Panc1 (cell line): ENCODE data around the gene EYS. TPM values are rescaled to one million over a fixed set of nuclear protein-coding genes. Genes with fewer than 3 reads are reported as not detected.

Experiments
- ATAC-seq: fragments of 200-7000 bp; cut with Tn5 transposase; 2 replicates; pipeline ENCODE4 v1.9.1; 2020; ENCODE audit warnings: mild to moderate bottlenecking, moderate library complexity
- BruUV-seq: library from RNA; stranded (reverse); fragments of 400-500 nt; replicated peaks from 2 replicates; lab custom pipeline; 2021; lab: Mats Ljungman, UMichigan
- CTCF ChIA-PET: fragments of 300-600 bp; sonication (Branson Sonifier 250); formaldehyde crosslinking; loops from one replicate; lab custom pipeline; 2022; ENCODE audit warnings: antibody characterized with exemption; lab: Charles Lee
- POLR2A ChIA-PET: fragments of 300-600 bp; sonication (Branson Sonifier 250); formaldehyde crosslinking; loops from one replicate; lab custom pipeline; 2022; ENCODE audit warnings: antibody characterized with exemption; lab: Charles Lee
- DNase-seq: peaks from one replicate; pipeline ENCODE4 v3.0.0-alpha.2; 2010; ENCODE audit warnings: low read depth, low spot score
- H3K27ac ChIP-seq: 2 replicates; pipeline ENCODE4 v1.5.1; 2011; ENCODE audit warnings: mild to moderate bottlenecking, low read length, inconsistent platforms
- H3K27me3 ChIP-seq: fragments of 200-500 bp; sonication (Bioruptor generic); 2 replicates; pipeline ENCODE4 v1.6.0; 2014; ENCODE audit warnings: low read length, inconsistent platforms; ENCODE audit not compliant: control insufficient read depth, insufficient read depth
- H3K36me3 ChIP-seq: fragments of 200-500 bp; sonication (Bioruptor generic); 2 replicates; pipeline ENCODE4 v1.5.1; 2014; ENCODE audit warnings: inconsistent platforms, mild to moderate bottlenecking, low read length, moderate library complexity; ENCODE audit not compliant: control insufficient read depth, insufficient read depth
- H3K4me1 ChIP-seq: 2 replicates; pipeline ENCODE4 v1.5.1; 2011; ENCODE audit warnings: inconsistent platforms, mild to moderate bottlenecking, low read length, moderate library complexity; ENCODE audit not compliant: control insufficient read depth, insufficient read depth
- H3K4me3 ChIP-seq, 2 experiments: 2 replicates each; pipeline ENCODE4 v1.5.1; 2011 to 2012; ENCODE audit warnings: low read depth in 2 of 2, low read length in 2 of 2, mild to moderate bottlenecking in 2 of 2, inconsistent platforms in 1 of 2, moderate library complexity in 1 of 2
- H3K9me3 ChIP-seq: fragments of 200-500 bp; sonication (Bioruptor generic); 2 replicates; pipeline ENCODE4 v1.5.1; 2014; ENCODE audit warnings: low read depth, mild to moderate bottlenecking, inconsistent platforms, low read length, moderate library complexity; ENCODE audit not compliant: control insufficient read depth, insufficient read depth
- CTCF ChIP-seq: fragments of 450-650 bp; IDR thresholded peaks from 2 replicates; pipeline ENCODE4 v1.5.1; 2017; ENCODE audit warnings: mild to moderate bottlenecking
- POLR2AphosphoS5 ChIP-seq: IDR thresholded peaks from 2 replicates; pipeline ENCODE4 v1.6.1; 2012; ENCODE audit warnings: mild to moderate bottlenecking, low read depth, low read length, moderate library complexity
- REST ChIP-seq, 2 experiments: IDR thresholded peaks; 2 replicates each; pipeline ENCODE4 v1.6.1; 2011 to 2012; ENCODE audit warnings: low read depth in 2 of 2, control low read depth in 1 of 2, low read length in 1 of 2, mild to moderate bottlenecking in 1 of 2, moderate library complexity in 1 of 2; ENCODE audit not compliant: insufficient read depth in 1 of 2
- SIN3A ChIP-seq: IDR thresholded peaks from 2 replicates; pipeline ENCODE4 v1.6.1; 2012; ENCODE audit warnings: low read depth, mild to moderate bottlenecking, low read length, moderate library complexity, borderline replicate concordance; ENCODE audit not compliant: insufficient read depth
- TCF7L2 ChIP-seq: IDR thresholded peaks from 2 replicates; pipeline ENCODE4 v1.6.1; 2011; ENCODE audit warnings: mild to moderate bottlenecking, low read depth, low read length, inconsistent platforms
- in situ Hi-C: cut with HindIII; loops from 2 replicates; pipeline ENCODE4 v1.10.0; 2016; ENCODE audit warnings: low sequenced_read_pairs, low pct_unique_long_range_greater_than_20kb
- intact Hi-C: fragments of 100-400 bp; cut with micrococcal nuclease; formaldehyde crosslinking; loops from one replicate; pipeline ENCODE4 v1.10.0; 2022; ENCODE audit not compliant: unreplicated experiment
- total RNA-seq: library from RNA; stranded (reverse); gene quantifications from one replicate; pipeline ENCODE4 v1.2.1, GENCODE V29; 2021; ENCODE audit not compliant: unreplicated experiment

The EYS gene
- total RNA-seq, 1 experiment from 2014 or later, result not detected

GRCh38 chr6:63732336-63732735 is 1974.7 kb downstream of the EYS start:
- no peaks in the 10 kb centered on the region for H3K27me3 ChIP-seq
- no peak overlapping the region for H3K27ac ChIP-seq
- POLR2A ChIA-PET, result interaction anchor here (0.5 kb wide), 1 partner anchor 349 kb away, joined by 4 read pairs; no protein-coding TSS in a partner anchor
- intact Hi-C loops, result no loop called here
- TF ChIP-seq TCF7L2, result no peak
- TF ChIP-seq SIN3A, result no peak
- TF ChIP-seq CTCF, result no peak
- no peak for TF ChIP-seq POLR2AphosphoS5
- no peak for TF ChIP-seq REST (IDR thresholded peaks at IDR 0.05; ENCODE audit: insufficient read depth in 1 of 2, low read depth in 2 of 2, low read length in 1 of 2)
- no peaks in the 10 kb centered on the region for H3K36me3 ChIP-seq
- in situ Hi-C loops, result no loop called here
- no peak for ATAC-seq
- H3K4me3 ChIP-seq, result no peak overlapping the region
- no peak for DNase-seq
- H3K4me1 ChIP-seq, result no peaks in the 10 kb centered on the region
- no TSS peak for BruUV-seq
- CTCF ChIA-PET, result no interaction called here
- no peaks in the 10 kb centered on the region for H3K9me3 ChIP-seq

- CTCF ChIA-PET, result no interaction called here
- POLR2A ChIA-PET, result interaction anchor here (0.5 kb wide), 1 partner anchor 349 kb away, joined by 4 read pairs; no protein-coding TSS in a partner anchor
- Histone ChIP-seq H3K4me3 (no peak overlapping the region), H3K27me3 (no peaks in the 10 kb centered on the region), H3K36me3 (no peaks in the 10 kb centered on the region), H3K4me1 (no peaks in the 10 kb centered on the region), H3K9me3 (no peaks in the 10 kb centered on the region), H3K27ac (no peak overlapping the region)
- DNase-seq (no peak), ATAC-seq (no peak)
- intact Hi-C loops (no loop called here), in situ Hi-C loops (no loop called here)
- BruUV-seq, result no TSS peak
- no peak for TF ChIP-seq SIN3A
- TF ChIP-seq REST (IDR thresholded peaks at IDR 0.05; ENCODE audit: insufficient read depth in 1 of 2, low read depth in 2 of 2, low read length in 1 of 2), result no peak
- no peak for TF ChIP-seq CTCF
- TF ChIP-seq TCF7L2, result no peak
- TF ChIP-seq POLR2AphosphoS5, result no peak
These were observed 1975.1 kb downstream of the EYS start for GRCh38 chr6:63731930-63732329.
